ENCODE measurements around the gene ZNF239.
"Not testable (repeated sequence)": the region's sequence is repeated elsewhere in the genome, so short reads cannot be mapped to it uniquely, and the experiment has no call there.

Gene ZNF239

GRCh38 chr10:43576062-43576461 lies 1.6 kb upstream of the ZNF239 start:
- no peak for DNase-seq

- no peak for DNase-seq
Measured at GRCh38 chr10:43574906-43575305, 490 bp upstream of the ZNF239 start.

- DNase-seq = no peak
Measured at GRCh38 chr10:43573250-43574000, 991 bp downstream of the ZNF239 start.

GRCh38 chr10:43570971-43571370 lies 3.4 kb downstream of the ZNF239 start:
- DNase-seq = no peak

- DNase-seq = no peak
Measured at GRCh38 chr10:43569681-43570080, 4.7 kb downstream of the ZNF239 start.

- DNase-seq = no peak
Measured at GRCh38 chr10:43557214-43557613, 17.2 kb downstream of the ZNF239 start.

- DNase-seq = not testable (repeated sequence)
Measured at GRCh38 chr10:43543746-43544145, 30.7 kb downstream of the ZNF239 start.

- DNase-seq = no peak
Measured at GRCh38 chr10:43524434-43525247, 49.8 kb downstream of the ZNF239 start.
